Measurements from ENCODE around the gene BMP6.

BMP6 gene

DNA sequence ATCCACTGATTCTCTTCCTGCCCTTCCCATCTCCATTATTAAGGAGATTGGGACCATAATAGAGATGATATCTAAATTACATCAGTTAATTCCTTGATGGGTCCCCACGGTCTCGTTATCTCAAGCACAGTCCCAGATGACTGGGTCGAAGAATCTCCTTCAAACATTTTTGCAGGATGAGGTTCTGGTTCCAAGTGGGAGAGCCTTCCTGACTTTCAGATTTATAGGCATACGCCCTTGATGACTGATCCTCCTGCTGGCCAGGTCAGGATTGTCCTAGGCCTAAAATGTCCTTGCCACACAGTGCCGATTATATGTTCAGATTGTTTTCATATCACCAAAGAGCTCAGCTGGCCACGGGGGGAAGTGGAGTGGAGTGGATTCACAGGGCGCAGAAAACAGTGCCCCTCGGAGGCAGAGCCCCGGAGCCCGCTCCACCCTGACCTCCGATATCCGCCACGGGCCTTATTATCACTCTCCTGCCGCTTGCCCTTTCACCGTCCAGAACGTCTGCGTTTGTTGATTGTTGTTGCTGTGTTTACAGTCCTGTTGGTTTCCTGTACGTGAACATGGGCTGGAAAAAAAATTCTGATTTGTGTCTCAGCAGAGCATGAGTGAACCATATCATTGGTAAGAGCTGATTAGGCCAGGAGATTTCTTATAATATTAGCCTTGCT is 8.9 kb downstream of the BMP6 start:
- Histone ChIP-seq H3K4me3 (ENCODE audit: low read length) (no peak overlapping the region), H3K79me2 (ENCODE audit: low read length) (no peaks in the 10 kb centered on the region), H3K9ac (ENCODE audit: low read length) (no peak overlapping the region), H3K9me3 (ENCODE audit: insufficient read depth, low read length) (no peaks in the 10 kb centered on the region), H3K4me1 (ENCODE audit: low read length) (no peaks in the 10 kb centered on the region; the same call in 1 of the 2 replicates), H4K20me1 (ENCODE audit: insufficient read depth, low read length) (no peaks in the 10 kb centered on the region), H3K4me2 (ENCODE audit: low read length) (no peak overlapping the region), H3K27me3 (ENCODE audit: low read depth, low read length) (peaks cover 3% of the 10 kb centered on the region; the same call in 1 of the 2 replicates), H2AFZ (ENCODE audit: low read depth, low read length) (no peak overlapping the region), H3K27ac (ENCODE audit: low read length) (no peak overlapping the region), H3K36me3 (replicated peaks; ENCODE audit: low read depth, low read length) (no peaks in the 10 kb centered on the region)
- TF ChIP-seq, protein P1, sequence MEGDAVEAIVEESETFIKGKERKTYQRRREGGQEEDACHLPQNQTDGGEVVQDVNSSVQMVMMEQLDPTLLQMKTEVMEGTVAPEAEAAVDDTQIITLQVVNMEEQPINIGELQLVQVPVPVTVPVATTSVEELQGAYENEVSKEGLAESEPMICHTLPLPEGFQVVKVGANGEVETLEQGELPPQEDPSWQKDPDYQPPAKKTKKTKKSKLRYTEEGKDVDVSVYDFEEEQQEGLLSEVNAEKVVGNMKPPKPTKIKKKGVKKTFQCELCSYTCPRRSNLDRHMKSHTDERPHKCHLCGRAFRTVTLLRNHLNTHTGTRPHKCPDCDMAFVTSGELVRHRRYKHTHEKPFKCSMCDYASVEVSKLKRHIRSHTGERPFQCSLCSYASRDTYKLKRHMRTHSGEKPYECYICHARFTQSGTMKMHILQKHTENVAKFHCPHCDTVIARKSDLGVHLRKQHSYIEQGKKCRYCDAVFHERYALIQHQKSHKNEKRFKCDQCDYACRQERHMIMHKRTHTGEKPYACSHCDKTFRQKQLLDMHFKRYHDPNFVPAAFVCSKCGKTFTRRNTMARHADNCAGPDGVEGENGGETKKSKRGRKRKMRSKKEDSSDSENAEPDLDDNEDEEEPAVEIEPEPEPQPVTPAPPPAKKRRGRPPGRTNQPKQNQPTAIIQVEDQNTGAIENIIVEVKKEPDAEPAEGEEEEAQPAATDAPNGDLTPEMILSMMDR (IDR thresholded peaks at IDR 0.05; ENCODE audit: low read depth, low read length), result no peak
- no peak for TF ChIP-seq EZH2phosphoT487 (IDR thresholded peaks at IDR 0.05; ENCODE audit: low read depth)

DNA sequence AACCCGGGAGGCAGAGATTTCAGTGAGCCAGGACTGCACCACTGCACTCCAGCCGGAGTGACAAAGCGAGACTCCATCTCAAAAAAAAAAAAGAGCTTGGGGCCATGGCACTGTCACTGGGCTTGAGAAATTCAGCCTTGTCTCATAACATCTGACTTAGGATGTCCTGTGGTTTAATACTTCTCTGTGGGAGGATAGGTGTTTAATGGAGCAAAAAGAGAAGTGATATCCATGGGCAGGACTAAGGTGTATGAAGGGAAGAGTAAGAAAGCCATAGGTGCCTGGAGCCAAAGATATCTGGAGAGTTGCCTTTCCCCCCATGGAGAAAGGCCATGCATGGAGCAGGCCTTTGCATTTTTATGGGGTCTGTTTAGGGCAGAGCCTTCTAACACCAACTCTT is 11.2 kb downstream of the BMP6 start:
- no peak overlapping the region for H3K4me3 ChIP-seq (ENCODE audit: low read length)
- H4K20me1 ChIP-seq (ENCODE audit: insufficient read depth, low read length), result no peaks in the 10 kb centered on the region
- H3K79me2 ChIP-seq (ENCODE audit: low read length), result no peaks in the 10 kb centered on the region
- no peak overlapping the region for H3K4me2 ChIP-seq (ENCODE audit: low read length)
- no peak overlapping the region for H2AFZ ChIP-seq (ENCODE audit: low read depth, low read length)
- H3K9me3 ChIP-seq (ENCODE audit: insufficient read depth, low read length), result no peaks in the 10 kb centered on the region
- no peaks in the 10 kb centered on the region for H3K36me3 ChIP-seq (replicated peaks; ENCODE audit: low read depth, low read length)
- no peaks in the 10 kb centered on the region; the same call in 1 of the 2 replicates for H3K4me1 ChIP-seq (ENCODE audit: low read length)
- TF ChIP-seq, protein P1 (IDR thresholded peaks at IDR 0.05; ENCODE audit: low read depth, low read length), result no peak
- no peak for TF ChIP-seq EZH2phosphoT487 (IDR thresholded peaks at IDR 0.05; ENCODE audit: low read depth)
- no peak overlapping the region for H3K27ac ChIP-seq (ENCODE audit: low read length)
- H3K27me3 ChIP-seq (ENCODE audit: low read depth, low read length), result peaks cover 5% of the 10 kb centered on the region; the same call in 1 of the 2 replicates
- no peak overlapping the region for H3K9ac ChIP-seq (ENCODE audit: low read length)

DNA sequence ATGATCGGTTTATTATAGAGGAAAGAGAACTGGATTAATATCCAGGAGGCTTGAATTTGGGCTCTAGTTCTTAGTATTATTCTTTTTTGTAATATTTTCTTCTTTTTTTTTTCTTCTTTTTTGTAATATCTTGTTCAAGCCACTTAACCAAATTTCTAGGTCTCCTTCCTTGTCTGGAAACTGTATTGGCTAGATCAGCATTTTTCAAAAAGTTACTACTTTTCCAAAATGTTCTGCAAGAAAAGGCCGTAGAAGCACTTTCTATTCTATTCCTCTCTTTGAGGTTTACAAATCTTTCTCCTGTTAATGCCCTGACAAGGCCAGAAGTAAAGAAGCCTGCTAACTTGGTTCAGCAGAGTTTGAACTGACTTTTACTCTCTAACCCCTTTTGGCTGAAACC is 12.0 kb downstream of the BMP6 start:
- H3K4me1 ChIP-seq (ENCODE audit: low read length), result no peaks in the 10 kb centered on the region
- TF ChIP-seq EZH2phosphoT487 (IDR thresholded peaks at IDR 0.05; ENCODE audit: low read depth), result no peak
- TF ChIP-seq, protein P1 (IDR thresholded peaks at IDR 0.05; ENCODE audit: low read depth, low read length), result no peak
- no peak overlapping the region for H3K9ac ChIP-seq (ENCODE audit: low read length)
- H3K79me2 ChIP-seq (ENCODE audit: low read length), result no peaks in the 10 kb centered on the region
- H3K4me3 ChIP-seq (ENCODE audit: low read length), result no peak overlapping the region
- no peaks in the 10 kb centered on the region for H3K36me3 ChIP-seq (replicated peaks; ENCODE audit: low read depth, low read length)
- H3K27me3 ChIP-seq (ENCODE audit: low read depth, low read length), result peaks cover 5% of the 10 kb centered on the region; the same call in 1 of the 2 replicates
- no peaks in the 10 kb centered on the region for H3K9me3 ChIP-seq (ENCODE audit: insufficient read depth, low read length)
- no peaks in the 10 kb centered on the region for H4K20me1 ChIP-seq (ENCODE audit: insufficient read depth, low read length)
- no peak overlapping the region for H3K4me2 ChIP-seq (ENCODE audit: low read length)
- no peak overlapping the region for H3K27ac ChIP-seq (ENCODE audit: low read length)
- no peak overlapping the region for H2AFZ ChIP-seq (ENCODE audit: low read depth, low read length)

DNA sequence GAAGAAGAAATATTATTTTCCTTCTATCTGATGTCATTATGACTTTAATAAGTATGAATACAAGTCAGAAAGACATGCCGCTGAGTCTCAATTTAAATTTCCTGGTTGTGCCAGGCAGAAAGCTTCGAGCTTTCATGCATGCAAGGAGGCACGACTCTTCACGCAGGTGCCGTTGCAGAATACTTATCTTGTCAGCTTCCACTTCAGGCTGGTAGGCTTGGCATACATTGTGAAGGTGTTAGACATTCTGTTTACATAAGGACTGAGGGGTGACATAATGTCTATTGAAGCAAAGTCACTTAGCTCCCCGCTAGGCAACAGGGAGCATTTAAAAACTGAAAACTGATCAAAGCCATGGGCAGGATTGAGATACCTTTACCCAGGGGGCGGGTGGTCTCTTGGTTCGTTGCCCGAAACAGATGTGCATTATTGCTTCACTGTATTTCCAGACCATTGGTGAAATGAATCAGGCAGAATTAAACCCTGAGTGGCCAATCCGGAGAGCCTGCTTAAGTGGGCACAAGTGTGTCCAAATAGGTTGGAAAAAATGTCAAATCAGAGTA is 16.4 kb downstream of the BMP6 start:
- Histone ChIP-seq H3K36me3 (replicated peaks; ENCODE audit: low read depth, low read length) (no peaks in the 10 kb centered on the region), H2AFZ (ENCODE audit: low read depth, low read length) (no peak overlapping the region), H3K27me3 (ENCODE audit: low read depth, low read length) (peaks cover 13% of the 10 kb centered on the region; the same call in 1 of the 2 replicates), H4K20me1 (ENCODE audit: insufficient read depth, low read length) (no peaks in the 10 kb centered on the region), H3K9me3 (ENCODE audit: insufficient read depth, low read length) (no peaks in the 10 kb centered on the region), H3K79me2 (ENCODE audit: low read length) (no peaks in the 10 kb centered on the region), H3K27ac (ENCODE audit: low read length) (no peak overlapping the region), H3K9ac (ENCODE audit: low read length) (no peak overlapping the region), H3K4me1 (ENCODE audit: low read length) (no peaks in the 10 kb centered on the region), H3K4me3 (ENCODE audit: low read length) (no peak overlapping the region), H3K4me2 (ENCODE audit: low read length) (no peak overlapping the region)
- TF ChIP-seq, protein P1 (IDR thresholded peaks at IDR 0.05; ENCODE audit: low read depth, low read length), result no peak
- no peak for TF ChIP-seq EZH2phosphoT487 (IDR thresholded peaks at IDR 0.05; ENCODE audit: low read depth)

Data from OCI-LY3 (cell line).